HUDEP-2 (cell line): ENCODE data around the gene SRPRB.
A peak's percentile ranks its signal among the peaks of the same experiment; 100 is the strongest.
"Not testable (repeated sequence)": the region's sequence is repeated elsewhere in the genome, so short reads cannot be mapped to it uniquely, and the experiment has no call there.

ENCODE experiments used
- DNase-seq, 76 experiments: peaks; one replicate each; lab custom pipeline; 2025; ENCODE audit not compliant: unreplicated experiment in 76 of 76; lab: John Stamatoyannopoulos, UW

SRPRB gene

GRCh38 chr3:133777807-133778568, 27.6 kb upstream of the SRPRB start:
- no peak for DNase-seq

- no peak for DNase-seq
Observed at GRCh38 chr3:133779626-133780203, 25.9 kb upstream of the SRPRB start.

DNA sequence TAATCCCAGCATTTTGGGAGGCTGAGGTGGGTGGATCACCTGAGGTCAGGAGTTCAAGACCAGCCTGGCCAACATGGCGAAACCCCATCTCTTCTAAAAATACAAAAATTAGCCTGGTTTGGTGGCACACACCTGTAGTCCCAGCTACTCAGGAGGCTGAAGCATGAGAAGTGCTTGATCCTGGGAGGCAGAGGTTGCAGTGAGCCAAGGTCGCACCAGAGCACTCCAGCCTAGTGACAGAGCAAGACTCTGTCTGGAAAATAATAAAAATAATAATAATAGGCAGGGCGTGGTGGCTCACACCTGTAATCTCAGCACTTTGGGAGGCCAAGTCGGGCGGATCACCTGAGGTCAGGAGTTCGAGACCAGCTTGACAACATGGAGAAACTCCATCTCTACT, 24.9 kb upstream of the SRPRB start:
- not testable (repeated sequence) for DNase-seq

DNA sequence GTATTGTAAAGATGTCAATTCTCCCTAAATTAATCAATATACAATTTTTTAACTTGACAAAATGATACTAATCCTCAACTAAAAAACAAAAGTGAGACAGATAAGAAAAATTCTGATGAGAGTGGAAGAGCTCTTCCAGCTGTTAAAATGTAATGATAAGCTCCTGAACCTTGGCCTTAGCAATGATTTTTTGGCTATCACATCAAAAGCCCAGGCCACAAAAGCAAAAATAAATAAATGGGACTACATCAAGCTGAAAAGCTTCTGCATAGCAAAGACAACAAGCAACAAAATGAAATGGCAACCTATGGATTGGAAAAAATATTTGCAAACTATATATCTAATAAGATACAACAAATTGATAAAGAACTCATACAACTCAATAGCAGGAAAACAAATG, 24.0 kb upstream of the SRPRB start:
- DNase-seq, result no peak

- no peak for DNase-seq
Observed at GRCh38 chr3:133782454-133782853, 23.2 kb upstream of the SRPRB start.

GRCh38 chr3:133783762-133784161, 21.9 kb upstream of the SRPRB start:
- DNase-seq, result no peak

- no peak for DNase-seq
Observed at GRCh38 chr3:133788024-133788423, 17.6 kb upstream of the SRPRB start.

- peak in 1 of 76 experiments; percentile 3 for DNase-seq
Observed at GRCh38 chr3:133792171-133792763, 13.3 kb upstream of the SRPRB start.

- DNase-seq, result no peak
Observed at GRCh38 chr3:133797396-133798105, 8.1 kb upstream of the SRPRB start.

GRCh38 chr3:133799794-133800585, 5.6 kb upstream of the SRPRB start:
- no peak for DNase-seq

DNA sequence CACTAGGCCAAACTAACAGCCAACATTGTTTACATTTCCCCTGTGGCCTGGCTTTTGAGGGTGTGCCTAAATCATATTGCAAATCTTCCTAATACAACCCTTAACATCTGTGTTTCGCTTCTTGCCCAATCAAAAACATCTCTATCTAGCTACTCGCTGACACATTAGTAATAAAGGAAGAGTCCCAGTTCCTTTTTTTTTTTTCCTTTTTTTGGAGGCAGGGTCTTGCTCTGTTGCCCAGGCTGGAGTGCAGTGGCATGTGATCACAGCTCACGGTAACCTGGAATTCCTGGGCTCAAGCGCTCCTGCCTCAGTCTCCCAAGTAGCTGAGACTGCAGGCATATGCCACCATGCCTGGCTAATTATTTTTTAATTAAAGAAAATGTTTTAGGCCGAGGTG, 2.1 kb upstream of the SRPRB start:
- no peak for DNase-seq

- DNase-seq, result no peak
Observed at GRCh38 chr3:133804896-133805295, 719 bp upstream of the SRPRB start.

- DNase-seq, result no peak
Observed at GRCh38 chr3:133805384-133805701, 272 bp upstream of the SRPRB start.

- DNase-seq, result no peak
Observed at GRCh38 chr3:133812872-133813271, 7.3 kb downstream of the SRPRB start.

- no peak for DNase-seq
Observed at GRCh38 chr3:133815386-133815785, 9.8 kb downstream of the SRPRB start.

DNA sequence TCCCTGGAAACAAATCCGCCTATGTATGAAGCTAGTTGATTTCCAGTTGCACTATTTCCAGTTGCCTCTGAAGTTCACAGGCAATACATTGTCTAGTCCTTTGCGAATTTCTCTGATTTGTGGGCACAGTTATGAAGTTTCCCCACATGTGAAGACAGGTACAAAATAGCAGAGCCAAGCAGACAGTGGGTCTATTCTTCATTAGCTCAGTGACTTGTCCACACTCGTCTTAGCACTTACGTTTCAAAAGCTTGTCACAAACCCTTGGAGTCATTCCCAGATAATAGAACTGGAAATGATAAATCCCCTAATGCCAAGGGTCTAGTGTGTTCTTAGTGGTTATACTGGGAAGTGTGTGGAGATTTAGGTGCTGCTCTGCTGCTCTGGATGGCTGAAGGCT, 14.5 kb downstream of the SRPRB start:
- DNase-seq, result no peak

- no peak for DNase-seq
Observed at GRCh38 chr3:133820889-133821675, 15.5 kb downstream of the SRPRB start.

- DNase-seq, result peak in 72 of 76 experiments; percentile 6 to 72 (median 42)
Observed at GRCh38 chr3:133821767-133822638, 16.4 kb downstream of the SRPRB start.

GRCh38 chr3:133824961-133825485, 19.4 kb downstream of the SRPRB start:
- no peak for DNase-seq
